D721Med (cell line): ENCODE data around the gene PDSS2.
"Not testable (repeated sequence)": the region's sequence is repeated elsewhere in the genome, so short reads cannot be mapped to it uniquely, and the experiment has no call there.

Experiments
- DNase-seq: peaks from one replicate; pipeline ENCODE4 v3.0.0; 2011; ENCODE audit warnings: low spot score; ENCODE audit not compliant: insufficient read length
- FAIRE-seq: peaks from 2 replicates; lab custom pipeline; 2011; peaks lifted over from hg19 to GRCh38; lab: Jason Lieb, UNC
- TF ChIP-seq, protein P1 (sequence below): IDR thresholded peaks from 2 replicates; pipeline ENCODE4 v1.5.1; 2012; ENCODE audit warnings: mild to moderate bottlenecking, control low read depth; ENCODE audit not compliant: insufficient read depth; ENCODE audit errors: missing control alignments

The PDSS2 gene

DNA sequence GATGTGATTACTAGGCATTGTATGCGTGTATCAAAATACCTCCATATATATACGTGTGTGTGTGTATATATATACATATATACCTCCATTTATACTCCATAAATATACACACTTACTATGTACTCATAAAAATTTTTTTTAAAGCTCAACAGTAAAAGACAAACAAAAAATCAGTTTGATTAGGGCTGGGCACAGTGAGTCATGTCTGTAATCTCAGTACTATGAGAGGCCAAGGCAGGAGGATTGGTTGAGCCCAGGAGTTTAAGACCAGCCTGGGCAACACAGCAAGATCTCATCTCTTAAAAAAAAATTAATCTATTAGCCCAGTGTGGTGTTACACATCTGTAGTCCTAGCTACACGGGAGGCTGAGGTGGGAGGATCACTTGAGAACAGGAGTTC lies 24.6 kb downstream of the PDSS2 start:
- no peak for FAIRE-seq
- TF ChIP-seq, protein P1, sequence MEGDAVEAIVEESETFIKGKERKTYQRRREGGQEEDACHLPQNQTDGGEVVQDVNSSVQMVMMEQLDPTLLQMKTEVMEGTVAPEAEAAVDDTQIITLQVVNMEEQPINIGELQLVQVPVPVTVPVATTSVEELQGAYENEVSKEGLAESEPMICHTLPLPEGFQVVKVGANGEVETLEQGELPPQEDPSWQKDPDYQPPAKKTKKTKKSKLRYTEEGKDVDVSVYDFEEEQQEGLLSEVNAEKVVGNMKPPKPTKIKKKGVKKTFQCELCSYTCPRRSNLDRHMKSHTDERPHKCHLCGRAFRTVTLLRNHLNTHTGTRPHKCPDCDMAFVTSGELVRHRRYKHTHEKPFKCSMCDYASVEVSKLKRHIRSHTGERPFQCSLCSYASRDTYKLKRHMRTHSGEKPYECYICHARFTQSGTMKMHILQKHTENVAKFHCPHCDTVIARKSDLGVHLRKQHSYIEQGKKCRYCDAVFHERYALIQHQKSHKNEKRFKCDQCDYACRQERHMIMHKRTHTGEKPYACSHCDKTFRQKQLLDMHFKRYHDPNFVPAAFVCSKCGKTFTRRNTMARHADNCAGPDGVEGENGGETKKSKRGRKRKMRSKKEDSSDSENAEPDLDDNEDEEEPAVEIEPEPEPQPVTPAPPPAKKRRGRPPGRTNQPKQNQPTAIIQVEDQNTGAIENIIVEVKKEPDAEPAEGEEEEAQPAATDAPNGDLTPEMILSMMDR, result no peak
- DNase-seq, result no peak

GRCh38 chr6:107425951-107426350 lies 33.4 kb downstream of the PDSS2 start:
- not testable (repeated sequence) for DNase-seq, FAIRE-seq

- DNase-seq (no peak), FAIRE-seq (no peak)
- TF ChIP-seq, protein P1, result no peak
Measured at GRCh38 chr6:107423474-107423990, 35.8 kb downstream of the PDSS2 start.

DNA sequence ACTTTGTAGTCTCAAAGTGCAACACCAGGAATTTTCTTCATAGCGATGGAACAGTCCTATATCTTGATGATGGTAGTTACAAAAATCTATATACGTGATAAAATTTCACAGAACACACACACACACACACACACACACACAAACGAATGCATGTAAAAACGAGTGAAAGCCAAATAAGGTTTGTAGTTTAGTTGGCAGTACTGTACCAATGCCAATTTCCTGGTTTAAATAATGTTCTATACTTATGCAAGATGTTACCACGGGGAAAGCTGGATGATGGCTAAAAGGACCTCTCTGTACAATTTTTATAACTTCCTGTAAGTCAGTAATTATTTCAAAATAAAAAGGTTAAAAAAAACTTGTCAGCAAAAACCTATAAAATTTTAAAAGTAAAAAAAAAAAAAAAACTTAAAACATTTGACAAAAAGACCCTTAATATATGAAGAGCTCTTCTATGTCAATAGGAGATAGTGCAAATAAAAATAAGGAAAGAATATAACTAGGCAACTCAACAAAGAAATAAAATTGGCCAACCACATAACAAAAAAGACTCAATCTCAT lies 37.6 kb downstream of the PDSS2 start:
- FAIRE-seq, result no peak
- no peak for DNase-seq
- TF ChIP-seq, protein P1, result no peak

- FAIRE-seq (no peak), DNase-seq (no peak)
- TF ChIP-seq, protein P1, result no peak
Measured at GRCh38 chr6:107419733-107420132, 39.6 kb downstream of the PDSS2 start.

DNA sequence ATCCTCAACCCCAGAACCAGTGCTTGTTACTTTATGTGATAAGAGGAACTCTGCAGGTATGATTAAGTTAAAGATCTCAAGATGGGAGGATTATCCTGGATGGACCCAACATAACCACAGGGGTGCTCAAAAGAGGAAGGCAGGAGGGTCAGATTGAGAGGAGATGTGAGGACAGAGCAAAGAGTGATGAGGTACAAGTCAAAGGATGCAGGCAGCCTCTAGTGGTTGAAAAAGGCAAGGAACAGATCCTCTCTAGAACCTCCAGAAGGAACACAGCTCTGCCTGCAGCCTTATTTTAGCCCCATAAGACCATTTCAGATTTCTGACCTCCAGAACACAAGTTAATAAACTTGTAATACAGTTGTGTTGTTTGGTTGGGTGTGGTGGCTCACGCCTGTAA lies 41.2 kb downstream of the PDSS2 start:
- no peak for FAIRE-seq

GRCh38 chr6:107416145-107416544 lies 43.2 kb downstream of the PDSS2 start:
- DNase-seq (no peak), FAIRE-seq (no peak)
- TF ChIP-seq, protein P1, result no peak

More for the DNA sequence above, 41.2 kb downstream of the PDSS2 start:
- TF ChIP-seq, protein P1, result peak; percentile 13
- DNase-seq, result no peak
